Neuronal stem cell (in vitro differentiated cells): ENCODE data around the gene YPEL1. TPM values are rescaled to one million over a fixed set of nuclear protein-coding genes. Genes with fewer than 3 reads are reported as not detected.

Source experiments
- DNase-seq: peaks from one replicate; pipeline ENCODE4 v3.0.0-alpha.2; 2013; ENCODE audit warnings: low spot score
- H2AFZ ChIP-seq: one replicate; pipeline ENCODE4 v1.6.1; 2013; ENCODE audit warnings: mild to moderate bottlenecking, low read length, inconsistent platforms
- H2AK5ac ChIP-seq: 2 replicates; pipeline ENCODE4 v1.6.1; 2013; ENCODE audit warnings: low read depth, mild to moderate bottlenecking, inconsistent platforms, low read length, moderate library complexity, mixed read lengths
- H2BK120ac ChIP-seq: 2 replicates; pipeline ENCODE4 v1.6.1; 2013; ENCODE audit warnings: low read depth, mild to moderate bottlenecking, inconsistent platforms, low read length, moderate library complexity, mixed read lengths
- H2BK12ac ChIP-seq: one replicate; pipeline ENCODE4 v1.6.1; 2013; ENCODE audit warnings: low read length, inconsistent platforms
- H2BK15ac ChIP-seq: 2 replicates; pipeline ENCODE4 v1.6.1; 2013; ENCODE audit warnings: mild to moderate bottlenecking, low read length, inconsistent platforms, mixed read lengths
- H2BK5ac ChIP-seq: one replicate; pipeline ENCODE4 v1.6.1; 2013; ENCODE audit warnings: inconsistent platforms, mild to moderate bottlenecking, low read length, moderate library complexity
- H3K14ac ChIP-seq: one replicate; pipeline ENCODE4 v1.6.1; 2013; ENCODE audit warnings: low read length, inconsistent platforms
- H3K18ac ChIP-seq: 2 replicates; pipeline ENCODE4 v1.6.1; 2013; ENCODE audit warnings: low read length, inconsistent platforms
- H3K23ac ChIP-seq: 2 replicates; pipeline ENCODE4 v1.6.1; 2013; ENCODE audit warnings: low read depth, mild to moderate bottlenecking, mixed read lengths, low read length, inconsistent platforms; ENCODE audit not compliant: poor library complexity
- H3K27ac ChIP-seq: replicated peaks from 3 replicates; pipeline ENCODE4 v1.5.1; 2013; ENCODE audit warnings: low read length, inconsistent platforms
- H3K27me3 ChIP-seq, 3 experiments: 2 replicates each; pipeline ENCODE4 v1.6.1; 2013; ENCODE audit warnings: low read length in 3 of 3, mild to moderate bottlenecking in 2 of 3, inconsistent platforms in 1 of 3, low read depth in 1 of 3, mixed read lengths in 1 of 3, moderate library complexity in 1 of 3; ENCODE audit not compliant: control insufficient read depth in 3 of 3, insufficient read depth in 3 of 3
- H3K36me3 ChIP-seq, 2 donors: replicated peaks in 1 of 2; 2 replicates each; pipeline ENCODE4 v1.6.1; 2013; ENCODE audit warnings: low read length in 2 of 2; ENCODE audit not compliant: control insufficient read depth in 2 of 2, insufficient read depth in 2 of 2
- H3K4ac ChIP-seq: 2 replicates; pipeline ENCODE4 v1.6.1; 2013; ENCODE audit warnings: inconsistent platforms, mild to moderate bottlenecking, low read length, moderate library complexity
- H3K4me1 ChIP-seq, 2 donors: 1 replicate in 1 of 2; 2 replicates in 1 of 2; pipeline ENCODE4 v1.6.1; 2013; ENCODE audit warnings: low read length in 2 of 2, low read depth in 1 of 2; ENCODE audit not compliant: control insufficient read depth in 2 of 2, insufficient read depth in 1 of 2
- H3K4me2 ChIP-seq: one replicate; pipeline ENCODE4 v1.6.1; 2013; ENCODE audit warnings: mild to moderate bottlenecking, low read length, inconsistent platforms; ENCODE audit not compliant: insufficient read depth, poor library complexity, severe bottlenecking
- H3K4me3 ChIP-seq, 2 donors: 2 replicates each; pipeline ENCODE4 v1.5.1; 2013; ENCODE audit warnings: low read length in 2 of 2, mild to moderate bottlenecking in 2 of 2, inconsistent platforms in 1 of 2, moderate library complexity in 1 of 2
- H3K79me1 ChIP-seq: one replicate; pipeline ENCODE4 v1.6.1; 2013; ENCODE audit warnings: low read depth, mild to moderate bottlenecking, inconsistent platforms, low read length, moderate library complexity
- H3K9ac ChIP-seq: one replicate; pipeline ENCODE4 v1.6.1; 2013; ENCODE audit warnings: mild to moderate bottlenecking, low read depth, low read length, inconsistent platforms; ENCODE audit not compliant: poor library complexity
- H3K9me3 ChIP-seq, 2 donors: replicated peaks in 1 of 2; 2 replicates each; pipeline versions ENCODE3 to v1.6.1; 2013; ENCODE audit warnings: low read length in 2 of 2, mild to moderate bottlenecking in 2 of 2, inconsistent platforms in 1 of 2, low read depth in 1 of 2, mixed read lengths in 1 of 2, moderate library complexity in 1 of 2; ENCODE audit not compliant: control insufficient read depth in 2 of 2, insufficient read depth in 1 of 2
- H4K8ac ChIP-seq: one replicate; pipeline ENCODE4 v1.6.1; 2013; ENCODE audit warnings: low read depth, mild to moderate bottlenecking, inconsistent platforms, low read length, moderate library complexity
- H4K91ac ChIP-seq: one replicate; pipeline ENCODE4 v1.6.1; 2013; ENCODE audit warnings: low read length, low read depth, mild to moderate bottlenecking, inconsistent platforms; ENCODE audit not compliant: poor library complexity
- WGBS, 2 donors: extraction: QIAGEN DNeasy Blood & Tissue Kit; methylation state at CpG; one replicate each; pipeline ENCODE4 v1.1.7; 2013; ENCODE audit warnings: missing lambda C conversion rate in 2 of 2, mixed read lengths in 1 of 2; ENCODE audit not compliant: insufficient read length in 2 of 2, insufficient replicate concordance in 1 of 2; ENCODE audit errors: extremely low coverage in 2 of 2; 5-methylcytosine and 5-hydroxymethylcytosine counted together
- polyA plus RNA-seq, 2 experiments: library from polyadenylated mRNA; stranded (reverse); fragments of 200-250 nt; gene quantifications; one replicate each; pipeline ENCODE4 v1.2.3, GENCODE V29; 2013

YPEL1 gene, protein sequence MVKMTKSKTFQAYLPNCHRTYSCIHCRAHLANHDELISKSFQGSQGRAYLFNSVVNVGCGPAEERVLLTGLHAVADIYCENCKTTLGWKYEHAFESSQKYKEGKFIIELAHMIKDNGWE
- polyA plus RNA-seq (2013, experiment 1 of 2), result 27.0 TPM
- polyA plus RNA-seq (2013, experiment 2 of 2), result 27.1 TPM

DNA sequence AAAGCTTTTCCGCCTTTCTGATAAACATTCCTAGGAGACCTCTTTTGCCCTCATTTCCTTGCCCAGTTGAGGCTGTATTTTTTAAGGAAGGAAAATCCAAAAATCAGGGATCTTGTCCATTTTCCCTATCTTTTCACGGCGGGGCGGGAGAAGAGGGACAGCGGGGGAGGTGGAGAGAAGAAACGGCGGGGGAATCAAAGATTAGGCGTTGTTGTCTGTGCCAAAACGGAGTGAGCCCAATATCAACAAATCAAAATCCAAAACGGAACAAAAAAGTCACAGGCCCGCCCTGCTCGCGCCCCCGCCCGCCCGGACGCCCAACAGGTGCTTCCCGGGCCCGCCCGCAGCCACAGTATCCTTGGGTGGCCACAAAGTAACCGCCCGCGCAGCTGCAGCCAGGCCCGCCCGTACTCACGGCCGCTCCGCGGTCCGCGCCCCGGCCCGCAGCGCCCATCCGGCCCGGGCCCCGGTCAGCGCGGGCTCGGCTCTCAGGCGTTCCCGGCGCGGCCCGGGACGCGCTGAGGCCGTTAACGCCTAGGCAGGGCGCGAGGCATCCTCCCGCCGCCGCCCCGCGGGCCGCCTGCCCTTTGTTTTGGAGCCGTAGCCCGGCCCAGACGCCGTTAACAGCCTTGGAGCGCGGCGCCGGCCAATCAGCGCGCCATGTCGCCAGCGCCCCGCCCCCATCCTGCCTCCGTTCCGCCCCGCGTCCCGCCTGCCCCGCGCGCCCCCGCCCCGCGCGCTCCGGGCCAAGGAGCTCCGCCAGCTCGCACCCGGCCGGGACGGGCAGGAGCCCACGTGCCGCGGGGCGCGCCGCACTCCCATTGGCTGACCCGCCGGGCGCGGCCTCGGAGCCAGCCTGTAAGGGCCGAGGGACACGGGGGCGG is at the start of gene YPEL1:
Gene YPEL1, minus strand, starts transcription at position 595 of the 884 bp plus-strand sequence. CDS start 25,050 bp downstream, outside the sequence.
- Histone ChIP-seq H3K27me3 (peaks cover 0 to 15% (median 4%) of the 10 kb centered on the region in 3 experiments), H3K4me3 (peak within 1 kb of the TSS; percentile 74 to 94), H3K4ac (no peak within 1 kb of the TSS), H3K4me2 (peak within 1 kb of the TSS; percentile 96), H3K27ac (peak within 1 kb of the TSS; percentile 88), H2BK15ac (peak within 1 kb of the TSS; percentile 89), H3K9ac (peak within 1 kb of the TSS; percentile 99), H3K23ac (peak within 1 kb of the TSS; percentile 100), H4K91ac (peak within 1 kb of the TSS; percentile 14), H2BK12ac (peak within 1 kb of the TSS; percentile 91), H3K4me1 (peaks cover 7 to 8% of the 10 kb centered on the region in 2 donors), H3K9me3 (no peaks in the 10 kb centered on the region), H2AFZ (peak within 1 kb of the TSS; percentile 92), H4K8ac (peak within 1 kb of the TSS; percentile 45), H3K36me3 (peaks cover under 1 to 25% of the 10 kb centered on the region in 2 donors), H2BK120ac (no peak within 1 kb of the TSS), H3K14ac (peak within 1 kb of the TSS; percentile 94), H3K79me1 (no peaks in the 10 kb centered on the region), H2AK5ac (peak within 1 kb of the TSS; percentile 67), H2BK5ac (peak within 1 kb of the TSS; percentile 79), H3K18ac (peak within 1 kb of the TSS; percentile 99)
- WGBS, 2 donors, result no CpG with 5 or more reads among the region's 102 CpGs
- DNase-seq, result peak; percentile 99

DNA sequence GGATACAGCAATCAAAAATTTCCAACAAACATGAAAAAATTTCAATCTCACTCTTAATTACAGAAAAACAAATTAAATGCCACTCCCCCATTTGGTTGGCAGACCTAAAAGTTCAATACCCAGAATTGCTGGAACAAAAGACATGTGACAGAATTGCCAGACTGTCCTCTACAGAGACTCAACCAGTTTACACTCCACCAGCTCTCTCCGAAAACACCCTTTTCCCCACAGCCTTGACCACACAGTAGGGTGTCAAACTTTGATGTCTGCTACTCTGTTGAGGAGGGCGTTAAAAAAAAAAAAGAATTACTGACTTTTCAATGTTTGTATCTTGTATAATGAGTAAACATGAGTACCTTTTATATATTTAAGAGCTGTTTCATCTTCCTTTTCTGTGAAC is 44.7 kb upstream of the YPEL1 start:
- Histone ChIP-seq H3K14ac (no peak overlapping the region), H2AK5ac (no peak overlapping the region), H3K4ac (no peak overlapping the region), H3K23ac (no peak overlapping the region), H2AFZ (no peak overlapping the region), H3K4me3 (no peak overlapping the region), H3K4me1 (no peaks in the 10 kb centered on the region), H2BK120ac (no peak overlapping the region), H3K27ac (no peak overlapping the region), H3K27me3 (no peaks in the 10 kb centered on the region), H3K4me2 (no peak overlapping the region), H4K91ac (no peak overlapping the region), H3K36me3 (peaks cover 14 to 76% of the 10 kb centered on the region in 2 donors), H4K8ac (no peak overlapping the region), H3K18ac (no peak overlapping the region), H2BK5ac (no peak overlapping the region), H3K79me1 (peaks cover 3% of the 10 kb centered on the region), H2BK15ac (no peak overlapping the region), H3K9me3 (no peaks in the 10 kb centered on the region), H2BK12ac (no peak overlapping the region), H3K9ac (no peak overlapping the region)
- WGBS, 2 donors, result no CpG with 5 or more reads among the region's 2 CpGs
- no peak for DNase-seq

DNA sequence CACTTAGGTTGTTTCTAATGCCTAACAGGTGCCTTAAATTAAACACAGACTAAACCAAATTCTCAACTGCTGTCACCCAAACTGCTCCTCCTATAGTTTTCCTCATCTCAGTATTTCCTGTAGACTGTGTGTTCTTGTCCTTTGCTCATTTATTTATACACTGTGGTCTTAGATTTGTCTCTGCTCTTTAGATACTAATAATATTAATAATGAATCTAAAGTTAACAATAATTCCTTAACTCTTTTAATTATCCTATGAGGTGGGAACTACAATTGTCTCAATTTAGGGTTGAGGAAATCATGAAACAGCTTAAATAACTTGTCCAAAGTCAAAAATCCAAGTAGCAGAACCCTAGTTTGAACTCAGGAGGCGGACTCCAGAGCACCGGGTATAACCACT is 43.9 kb upstream of the YPEL1 start:
- Histone ChIP-seq H3K14ac (no peak overlapping the region), H3K27ac (no peak overlapping the region), H2BK12ac (no peak overlapping the region), H3K23ac (no peak overlapping the region), H3K79me1 (peaks cover 3% of the 10 kb centered on the region), H3K4me3 (no peak overlapping the region), H3K9me3 (no peaks in the 10 kb centered on the region), H3K4ac (no peak overlapping the region), H4K8ac (no peak overlapping the region), H2BK15ac (no peak overlapping the region), H2AK5ac (no peak overlapping the region), H3K9ac (no peak overlapping the region), H2BK120ac (no peak overlapping the region), H3K4me1 (no peaks in the 10 kb centered on the region), H3K4me2 (no peak overlapping the region), H3K18ac (no peak overlapping the region), H2AFZ (no peak overlapping the region), H2BK5ac (no peak overlapping the region), H3K36me3 (peaks cover 10 to 70% of the 10 kb centered on the region in 2 donors), H3K27me3 (no peaks in the 10 kb centered on the region), H4K91ac (no peak overlapping the region)
- no CpG with 5 or more reads among the region's 2 CpGs for WGBS, 2 donors
- no peak for DNase-seq

DNA sequence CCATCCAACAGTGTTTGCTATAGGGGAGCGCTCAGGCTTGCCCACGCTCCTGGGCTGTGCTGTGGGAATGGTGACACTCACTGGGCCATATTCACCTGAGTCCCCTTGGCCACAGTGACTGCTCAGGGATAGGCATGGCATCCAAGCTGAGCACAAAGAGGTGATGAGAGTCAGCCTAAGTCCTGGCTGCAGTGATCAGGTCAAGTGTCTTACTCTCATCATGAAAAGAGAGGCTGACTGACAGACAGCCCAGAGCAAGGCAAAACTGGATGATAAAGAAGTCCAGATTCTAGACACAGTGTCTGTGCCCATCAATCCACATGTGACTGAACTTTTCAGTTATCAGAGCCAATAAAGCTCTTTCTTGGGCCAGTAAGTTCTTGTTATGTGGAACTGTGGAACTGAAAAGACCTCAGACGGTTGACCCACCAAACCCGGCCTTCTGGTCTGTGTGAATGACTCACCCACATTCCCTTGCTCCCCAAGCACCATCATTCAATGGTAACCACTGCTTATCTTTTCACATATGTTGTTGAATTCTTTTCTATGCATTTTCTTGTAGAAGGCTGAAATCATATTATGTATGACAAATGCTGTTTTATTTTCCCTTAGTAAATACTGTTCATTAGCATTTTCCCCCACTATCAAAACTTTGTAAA is 43.2 kb upstream of the YPEL1 start:
- Histone ChIP-seq H2BK15ac (no peak overlapping the region), H3K14ac (no peak overlapping the region), H3K79me1 (peaks cover 3% of the 10 kb centered on the region), H3K36me3 (peaks cover 12 to 74% of the 10 kb centered on the region in 2 donors), H3K18ac (no peak overlapping the region), H2AK5ac (no peak overlapping the region), H4K91ac (no peak overlapping the region), H3K23ac (peak overlapping the region; percentile 38), H3K4me2 (no peak overlapping the region), H3K4me1 (no peaks in the 10 kb centered on the region), H2AFZ (no peak overlapping the region), H2BK5ac (no peak overlapping the region), H3K27me3 (no peaks in the 10 kb centered on the region), H4K8ac (peak overlapping the region; percentile 7), H2BK120ac (no peak overlapping the region), H3K9ac (no peak overlapping the region), H3K9me3 (no peaks in the 10 kb centered on the region), H3K27ac (no peak overlapping the region), H3K4ac (no peak overlapping the region), H3K4me3 (no peak overlapping the region), H2BK12ac (no peak overlapping the region)
- no peak for DNase-seq
- WGBS, 2 donors, result no CpG with 5 or more reads among the region's 4 CpGs
